GM12874 (cell line): ENCODE results near the gene NFKBIE.

Experiments used
- TF ChIP-seq, protein P1 (sequence below): IDR thresholded peaks from 2 replicates; pipeline ENCODE4 v1.5.1; 2011; ENCODE audit warnings: low read depth, mild to moderate bottlenecking, control low read depth, low read length, moderate library complexity; ENCODE audit not compliant: insufficient read depth

The NFKBIE gene

DNA sequence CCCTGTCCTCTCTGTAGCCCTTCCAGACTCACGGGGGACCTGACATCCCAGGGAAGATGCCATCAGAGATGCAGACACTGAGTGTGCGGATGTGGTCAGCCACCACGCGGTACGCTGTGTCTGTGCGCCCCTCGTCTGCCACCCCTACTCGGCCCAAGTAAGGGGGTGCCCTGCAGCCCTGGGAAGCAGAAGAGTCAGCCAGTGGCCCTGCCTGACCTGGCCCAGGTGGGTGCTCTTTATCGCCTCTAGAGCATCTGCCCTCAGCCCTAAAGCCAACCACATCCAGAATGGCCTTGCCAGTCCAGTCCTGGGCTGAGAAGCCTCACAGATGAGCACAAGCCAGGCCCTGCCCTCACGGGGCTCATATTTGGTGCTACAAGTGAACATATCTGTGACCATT is 41.9 kb upstream of the NFKBIE start:
- TF ChIP-seq, protein P1, sequence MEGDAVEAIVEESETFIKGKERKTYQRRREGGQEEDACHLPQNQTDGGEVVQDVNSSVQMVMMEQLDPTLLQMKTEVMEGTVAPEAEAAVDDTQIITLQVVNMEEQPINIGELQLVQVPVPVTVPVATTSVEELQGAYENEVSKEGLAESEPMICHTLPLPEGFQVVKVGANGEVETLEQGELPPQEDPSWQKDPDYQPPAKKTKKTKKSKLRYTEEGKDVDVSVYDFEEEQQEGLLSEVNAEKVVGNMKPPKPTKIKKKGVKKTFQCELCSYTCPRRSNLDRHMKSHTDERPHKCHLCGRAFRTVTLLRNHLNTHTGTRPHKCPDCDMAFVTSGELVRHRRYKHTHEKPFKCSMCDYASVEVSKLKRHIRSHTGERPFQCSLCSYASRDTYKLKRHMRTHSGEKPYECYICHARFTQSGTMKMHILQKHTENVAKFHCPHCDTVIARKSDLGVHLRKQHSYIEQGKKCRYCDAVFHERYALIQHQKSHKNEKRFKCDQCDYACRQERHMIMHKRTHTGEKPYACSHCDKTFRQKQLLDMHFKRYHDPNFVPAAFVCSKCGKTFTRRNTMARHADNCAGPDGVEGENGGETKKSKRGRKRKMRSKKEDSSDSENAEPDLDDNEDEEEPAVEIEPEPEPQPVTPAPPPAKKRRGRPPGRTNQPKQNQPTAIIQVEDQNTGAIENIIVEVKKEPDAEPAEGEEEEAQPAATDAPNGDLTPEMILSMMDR = no peak

DNA sequence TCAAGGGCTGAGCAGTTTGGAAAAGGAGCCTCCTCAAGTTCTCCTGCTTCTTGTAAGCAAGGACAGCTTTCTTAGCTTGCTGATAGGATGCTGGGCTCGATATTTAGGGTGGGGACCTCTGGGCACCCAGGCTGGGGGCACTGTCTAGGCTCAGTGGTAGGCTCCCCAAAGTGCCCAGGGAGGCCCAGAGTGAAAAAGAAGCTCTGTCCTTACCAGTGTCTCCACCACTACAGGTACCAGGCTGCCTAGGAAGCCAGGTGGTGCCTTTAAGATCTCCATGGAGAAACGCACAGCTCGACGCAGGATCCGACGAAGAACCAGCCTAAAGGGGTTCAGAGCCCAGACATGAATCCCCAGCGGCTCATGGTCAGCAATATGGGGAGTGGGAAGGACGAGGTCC is 41.4 kb upstream of the NFKBIE start:
- TF ChIP-seq, protein P1 = no peak

DNA sequence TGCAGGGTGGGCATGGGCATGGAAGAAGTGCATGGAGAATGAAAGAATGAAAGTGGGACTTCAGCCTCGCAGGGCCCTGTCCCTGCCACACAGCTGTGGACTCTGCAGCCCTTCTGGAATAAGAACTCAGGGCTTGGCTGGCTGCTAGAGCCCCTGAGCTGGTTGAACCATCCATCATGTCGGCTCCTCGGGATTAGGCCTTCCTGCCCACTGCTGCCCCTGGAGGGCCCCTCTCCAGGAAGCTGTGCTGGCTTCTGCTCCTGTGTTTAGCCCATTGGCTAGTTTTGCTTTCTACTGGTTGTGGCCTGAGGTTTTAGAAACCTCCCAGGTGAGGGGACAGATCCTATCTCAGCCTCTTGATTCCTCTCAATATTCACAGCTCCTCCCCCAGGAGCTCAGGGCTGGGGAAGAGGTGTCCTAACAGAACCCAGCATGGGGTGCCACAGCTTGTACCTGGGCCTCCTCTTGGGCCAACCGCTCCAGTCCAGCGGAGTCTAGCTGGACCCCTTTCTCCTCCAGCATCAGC is 39.9 kb upstream of the NFKBIE start:
- TF ChIP-seq, protein P1 = no peak

DNA sequence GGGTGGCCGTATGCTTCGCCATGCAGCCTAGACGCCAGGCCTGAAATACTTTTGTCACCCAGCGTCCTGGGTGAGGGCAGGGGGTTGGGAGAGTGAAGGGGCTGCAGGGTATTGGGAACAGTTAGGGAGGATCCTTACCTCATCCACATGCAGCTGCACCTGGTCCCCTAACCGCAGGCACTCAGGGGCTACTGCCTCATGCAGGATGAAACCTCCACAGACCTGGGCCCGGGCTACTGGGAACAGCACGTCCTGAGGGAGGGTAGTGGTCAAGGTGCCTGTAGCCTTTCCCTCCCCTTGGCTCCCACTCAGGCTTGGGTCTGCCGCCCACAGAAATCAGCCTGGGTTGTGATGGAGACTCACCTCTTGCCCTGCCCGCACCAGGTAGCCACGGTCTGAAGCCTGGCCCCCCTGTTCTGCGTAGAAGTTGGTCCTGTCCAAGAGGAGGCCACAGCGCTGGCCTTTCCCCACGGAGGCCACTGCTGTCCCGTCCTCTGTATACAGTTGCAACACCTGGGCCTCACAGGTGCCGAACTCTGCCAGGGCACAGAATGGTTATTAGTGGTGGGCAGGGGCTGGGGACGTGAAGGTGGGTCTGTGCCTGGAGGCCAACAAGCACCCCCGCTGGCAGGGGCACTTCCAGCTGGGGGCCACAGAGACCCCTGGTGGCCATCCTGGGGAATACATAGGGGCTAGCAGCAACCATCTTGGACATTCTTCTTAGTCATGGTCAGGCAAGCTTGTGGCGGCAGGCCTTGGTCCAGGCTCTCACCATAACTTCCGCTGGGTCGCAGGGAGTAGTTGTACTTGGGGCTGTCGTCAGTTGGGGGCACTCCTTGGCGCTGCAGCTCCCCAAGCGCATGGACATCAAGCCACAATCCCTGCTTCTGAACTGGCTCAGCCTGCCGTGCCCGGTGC is 39.2 kb upstream of the NFKBIE start:
- TF ChIP-seq, protein P1 = peak; percentile 86

DNA sequence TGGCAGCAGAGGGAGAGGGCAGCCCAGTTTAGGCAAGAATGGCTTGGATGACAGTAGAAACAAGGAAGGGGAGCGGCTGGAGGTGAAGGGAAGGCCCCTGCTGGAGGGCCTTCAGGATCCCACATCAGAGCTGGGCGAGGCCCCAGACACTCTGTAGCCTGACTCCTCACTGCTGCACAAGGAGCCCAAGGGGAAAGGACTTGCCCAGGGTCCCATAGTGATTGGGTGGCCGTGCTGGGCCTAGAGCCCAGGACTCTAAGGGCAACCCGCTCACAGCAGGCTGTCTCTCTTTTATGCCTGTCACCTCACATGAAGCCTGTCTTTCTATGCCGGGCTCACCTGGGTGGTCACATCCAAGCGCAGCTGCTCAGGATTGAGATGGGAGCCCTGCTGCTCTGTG is 38.5 kb upstream of the NFKBIE start:
- TF ChIP-seq, protein P1 = no peak

DNA sequence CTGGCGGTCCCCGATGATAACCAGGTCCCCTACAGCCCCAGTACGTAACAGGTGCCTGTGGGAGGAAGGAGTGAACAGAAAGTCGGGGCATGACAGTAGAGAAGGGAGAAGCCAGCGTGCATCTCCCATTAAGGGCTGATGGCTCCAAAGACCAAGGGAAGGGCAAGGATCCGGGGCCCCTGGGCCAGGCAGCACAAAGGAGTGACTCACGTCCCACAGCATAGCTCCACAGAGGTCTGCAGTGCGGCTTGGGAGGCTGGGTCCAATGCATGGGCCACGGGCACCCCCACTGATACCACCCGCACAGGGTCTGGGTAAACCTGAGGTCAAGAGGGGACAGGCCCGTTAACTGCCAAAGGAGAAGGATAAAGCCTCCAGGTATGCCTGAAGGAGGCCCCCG is 37.5 kb upstream of the NFKBIE start:
- TF ChIP-seq, protein P1 = no peak

DNA sequence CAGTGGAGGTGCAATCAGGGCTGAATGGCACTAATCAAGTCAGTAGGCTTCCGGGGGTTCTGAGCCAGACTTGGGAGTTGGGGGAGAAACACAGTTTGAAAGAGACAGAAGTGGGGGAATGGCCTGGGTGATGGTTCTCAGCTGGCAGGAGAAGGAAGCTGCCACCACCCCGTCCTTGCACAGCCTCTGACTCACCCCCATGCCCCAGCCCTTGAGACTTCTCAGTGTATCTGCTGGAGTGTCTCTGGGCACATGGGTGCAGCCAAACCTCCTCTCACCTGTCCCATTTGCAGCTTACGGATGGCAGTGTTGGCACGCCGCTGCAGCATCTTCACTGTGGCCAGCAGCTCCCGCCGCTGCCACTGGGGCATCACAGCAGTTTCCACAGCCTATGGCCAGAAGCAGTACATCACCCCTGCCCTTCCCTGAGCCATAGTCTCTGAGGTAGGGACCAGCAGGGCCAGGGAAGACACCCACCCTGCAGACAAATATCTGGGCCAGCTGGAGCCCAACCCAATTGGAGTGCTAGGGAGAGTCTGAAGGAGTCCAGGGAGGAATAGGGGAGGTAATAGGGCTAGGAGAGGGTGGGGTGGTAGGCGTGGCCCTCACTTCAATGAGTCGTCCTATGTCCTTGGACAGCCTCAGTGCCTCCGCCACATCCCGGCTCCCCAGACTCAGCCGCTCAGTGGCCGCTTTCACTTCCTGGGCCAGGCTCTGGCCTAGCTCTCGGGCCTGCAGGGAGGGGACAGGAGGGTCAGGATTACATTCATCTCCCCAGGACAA is 36.6 kb upstream of the NFKBIE start:
- TF ChIP-seq, protein P1 = no peak
